HL-60 (cell line): Measurements from ENCODE around the gene ACER2.
"Not testable (repeated sequence)": the region's sequence is repeated elsewhere in the genome, so short reads cannot be mapped to it uniquely, and the experiment has no call there.

Experiments
- DNase-seq, 2 experiments: peaks; one replicate each; pipeline ENCODE4 v3.0.0-alpha.2; 2010 to 2020; ENCODE audit warnings: low read depth in 1 of 2, low spot score in 1 of 2
- H3K27ac ChIP-seq: fragments of 250-450 bp; sonication (Bioruptor Pico); replicated peaks from 2 replicates; pipeline ENCODE4 v1.5.1; 2020; ENCODE audit warnings: mild to moderate bottlenecking, moderate library complexity
- H3K27me3 ChIP-seq: fragments of 250-450 bp; sonication (Bioruptor Pico); 2 replicates; pipeline ENCODE4 v1.5.1; 2021; ENCODE audit warnings: mild to moderate bottlenecking, moderate library complexity; ENCODE audit not compliant: insufficient read depth, poor library complexity, severe bottlenecking
- H3K4me3 ChIP-seq: replicated peaks from 2 replicates; pipeline ENCODE4 v1.5.1; 2011; ENCODE audit warnings: mild to moderate bottlenecking, control low read depth, low read length; ENCODE audit not compliant: insufficient read depth
- CTCF ChIP-seq: IDR thresholded peaks from one replicate; pipeline ENCODE4 v1.5.1; 2011; ENCODE audit warnings: low read length, control low read depth, inconsistent platforms; ENCODE audit not compliant: insufficient read depth
- GABPA ChIP-seq: IDR thresholded peaks from 2 replicates; pipeline ENCODE4 v1.6.1; 2012; ENCODE audit warnings: low read depth
- POLR2AphosphoS5 ChIP-seq: IDR thresholded peaks from 2 replicates; pipeline ENCODE4 v1.6.1; 2012; ENCODE audit warnings: low read depth
- REST ChIP-seq: IDR thresholded peaks from 2 replicates; pipeline ENCODE4 v1.6.1; 2012; ENCODE audit warnings: low read depth; ENCODE audit not compliant: insufficient replicate concordance
- SPI1 ChIP-seq: IDR thresholded peaks from 2 replicates; pipeline ENCODE4 v1.6.1; 2012; ENCODE audit warnings: low read depth, mild to moderate bottlenecking, borderline replicate concordance

The ACER2 gene

GRCh38 chr9:19385786-19386501 lies 22.9 kb upstream of the ACER2 start:
- no peak for TF ChIP-seq CTCF
- TF ChIP-seq SPI1: no peak
- no peak for TF ChIP-seq REST
- no peak for DNase-seq
- Histone ChIP-seq H3K27me3 (no peaks in the 10 kb centered on the region), H3K27ac (no peak overlapping the region), H3K4me3 (no peak overlapping the region)

- no peak for DNase-seq
- H3K27ac ChIP-seq: no peak overlapping the region
- H3K27me3 ChIP-seq: no peaks in the 10 kb centered on the region
- TF ChIP-seq GABPA (no peak), POLR2AphosphoS5 (no peak), CTCF (no peak), SPI1 (no peak), REST (no peak)
- H3K4me3 ChIP-seq: no peak overlapping the region
Measured at GRCh38 chr9:19386502-19387044, 22.2 kb upstream of the ACER2 start.

- Histone ChIP-seq H3K4me3 (no peak overlapping the region), H3K27ac (no peak overlapping the region), H3K27me3 (no peaks in the 10 kb centered on the region)
- no peak for DNase-seq
- TF ChIP-seq POLR2AphosphoS5 (no peak), CTCF (no peak), GABPA (no peak)
Measured at GRCh38 chr9:19387317-19387716, 21.5 kb upstream of the ACER2 start.

- not testable (repeated sequence) for H3K27ac ChIP-seq, DNase-seq
Measured at GRCh38 chr9:19389539-19389938, 19.3 kb upstream of the ACER2 start.

More at GRCh38 chr9:19389539-19389938, 19.3 kb upstream of the ACER2 start:
- not testable (repeated sequence) for H3K27me3 ChIP-seq, H3K4me3 ChIP-seq
